Astrocyte (in vitro differentiated cells and primary cell): ENCODE results near the gene MLLT1. TPM values are rescaled to one million over a fixed set of nuclear protein-coding genes. Genes with fewer than 3 reads are reported as not detected.

Experiments
- DNase-seq: peaks from one replicate; pipeline ENCODE4 v3.0.0-alpha.2; 2010; ENCODE audit warnings: low read depth
- FAIRE-seq: peaks from 2 replicates; lab custom pipeline; 2011; peaks lifted over from hg19 to GRCh38; lab: Jason Lieb, UNC
- H2AFZ ChIP-seq: 2 replicates; pipeline ENCODE4 v1.6.0; 2012; ENCODE audit warnings: low read depth, low read length, inconsistent platforms
- H3K27ac ChIP-seq: 2 replicates; pipeline ENCODE4 v1.5.1; 2011; ENCODE audit warnings: low read depth, low read length, inconsistent platforms
- H3K27me3 ChIP-seq: 2 replicates; pipeline ENCODE4 v1.6.0; 2011; ENCODE audit warnings: low read length, inconsistent platforms; ENCODE audit not compliant: insufficient read depth
- H3K36me3 ChIP-seq: 2 replicates; pipeline ENCODE4 v1.5.1; 2011; ENCODE audit warnings: low read length, inconsistent platforms; ENCODE audit not compliant: insufficient read depth
- H3K4me1 ChIP-seq: 2 replicates; pipeline ENCODE4 v1.5.1; 2011; ENCODE audit warnings: low read length, inconsistent platforms; ENCODE audit not compliant: insufficient read depth
- H3K4me2 ChIP-seq: 2 replicates; pipeline ENCODE4 v1.6.0; 2012; ENCODE audit warnings: low read length, inconsistent platforms
- H3K4me3 ChIP-seq: 2 replicates; pipeline ENCODE4 v1.5.1; 2011; ENCODE audit warnings: low read depth, mild to moderate bottlenecking, low read length, inconsistent platforms; ENCODE audit not compliant: insufficient read depth
- H3K79me2 ChIP-seq: 2 replicates; pipeline ENCODE4 v1.6.0; 2012; ENCODE audit warnings: mild to moderate bottlenecking, low read length, inconsistent platforms; ENCODE audit not compliant: insufficient read depth
- H3K9ac ChIP-seq: 2 replicates; pipeline ENCODE4 v1.6.0; 2012; ENCODE audit warnings: mild to moderate bottlenecking, low read length, inconsistent platforms
- H3K9me3 ChIP-seq: 2 replicates; pipeline ENCODE4 v1.5.1; 2012; ENCODE audit warnings: low read depth, mild to moderate bottlenecking, low read length, inconsistent platforms; ENCODE audit not compliant: insufficient read depth
- H4K20me1 ChIP-seq: 2 replicates; pipeline ENCODE4 v1.6.0; 2012; ENCODE audit warnings: low read length, inconsistent platforms; ENCODE audit not compliant: insufficient read depth
- H3K27ac Mint-ChIP-seq: one replicate; pipeline ENCODE4 v1.8.0; 2021; ENCODE audit warnings: mild to moderate bottlenecking, mixed read lengths; ENCODE audit not compliant: unreplicated experiment
- H3K27me3 Mint-ChIP-seq: one replicate; pipeline ENCODE4 v1.8.0; 2021; ENCODE audit warnings: low read depth, mixed read lengths; ENCODE audit not compliant: unreplicated experiment
- H3K36me3 Mint-ChIP-seq: one replicate; pipeline ENCODE4 v1.8.0; 2021; ENCODE audit warnings: low read depth, mixed read lengths; ENCODE audit not compliant: unreplicated experiment
- H3K4me1 Mint-ChIP-seq: one replicate; pipeline ENCODE4 v1.8.0; 2021; ENCODE audit warnings: low read depth, mixed read lengths; ENCODE audit not compliant: unreplicated experiment
- H3K4me3 Mint-ChIP-seq: one replicate; pipeline ENCODE4 v1.8.0; 2021; ENCODE audit warnings: mild to moderate bottlenecking, moderate library complexity, mixed read lengths; ENCODE audit not compliant: unreplicated experiment
- H3K9me3 Mint-ChIP-seq: one replicate; pipeline ENCODE4 v1.8.0; 2021; ENCODE audit warnings: mild to moderate bottlenecking, mixed read lengths; ENCODE audit not compliant: unreplicated experiment
- CTCF ChIP-seq: IDR thresholded peaks from 2 replicates; pipeline ENCODE4 v1.5.1; 2011; ENCODE audit warnings: low read depth, mild to moderate bottlenecking, inconsistent platforms, low read length, moderate library complexity; ENCODE audit not compliant: insufficient read depth
- EZH2 ChIP-seq: IDR thresholded peaks from 2 replicates; pipeline ENCODE4 v1.6.1; 2012; ENCODE audit warnings: mild to moderate bottlenecking, low read length, inconsistent platforms; ENCODE audit not compliant: insufficient read depth
- total RNA-seq: library from RNA; stranded (reverse); gene quantifications from 2 replicates; pipeline ENCODE4 v1.2.1, GENCODE V29; 2021

MLLT1 gene
- total RNA-seq, 1 donor from 2014 or later, result 46.0 TPM

- Histone ChIP-seq H3K9ac (no peak overlapping the region), H3K4me2 (no peak overlapping the region), H3K4me1 (no peaks in the 10 kb centered on the region), H3K79me2 (peaks cover 87% of the 10 kb centered on the region), H3K27me3 (no peaks in the 10 kb centered on the region), H3K9me3 (no peaks in the 10 kb centered on the region), H3K36me3 (peaks cover 12% of the 10 kb centered on the region), H2AFZ (no peak overlapping the region), H3K27ac (no peak overlapping the region), H3K4me3 (no peak overlapping the region), H4K20me1 (peaks cover 79% of the 10 kb centered on the region)
- no peak for FAIRE-seq
- Mint-ChIP-seq H3K9me3 (no peaks in the 10 kb centered on the region), H3K4me3 (no peak overlapping the region), H3K36me3 (peaks cover 6% of the 10 kb centered on the region), H3K4me1 (peaks cover 4% of the 10 kb centered on the region), H3K27ac (no peak overlapping the region), H3K27me3 (no peaks in the 10 kb centered on the region)
- no peak for TF ChIP-seq CTCF
- no peak for TF ChIP-seq EZH2
- DNase-seq, result no peak
These were observed 17.9 kb downstream of the MLLT1 start for GRCh38 chr19:6261883-6262282.

GRCh38 chr19:6260912-6261650 is 18.7 kb downstream of the MLLT1 start:
- no peak overlapping the region for H3K27ac Mint-ChIP-seq
- peaks cover 4% of the 10 kb centered on the region for H3K4me1 Mint-ChIP-seq
- Histone ChIP-seq H3K79me2 (peaks cover 83% of the 10 kb centered on the region), H3K36me3 (peaks cover 12% of the 10 kb centered on the region), H3K9ac (no peak overlapping the region), H2AFZ (no peak overlapping the region), H3K4me1 (no peaks in the 10 kb centered on the region), H3K9me3 (no peaks in the 10 kb centered on the region), H3K27ac (no peak overlapping the region), H3K4me3 (no peak overlapping the region), H3K27me3 (no peaks in the 10 kb centered on the region), H4K20me1 (peaks cover 78% of the 10 kb centered on the region), H3K4me2 (no peak overlapping the region)
- DNase-seq, result no peak
- H3K4me3 Mint-ChIP-seq, result no peak overlapping the region
- no peaks in the 10 kb centered on the region for H3K27me3 Mint-ChIP-seq
- TF ChIP-seq EZH2 (no peak), CTCF (peak; percentile 34)
- FAIRE-seq, result no peak
- no peaks in the 10 kb centered on the region for H3K9me3 Mint-ChIP-seq
- peaks cover 6% of the 10 kb centered on the region for H3K36me3 Mint-ChIP-seq

- no peak for TF ChIP-seq EZH2
- TF ChIP-seq CTCF, result no peak
- Mint-ChIP-seq H3K4me1 (peaks cover 4% of the 10 kb centered on the region), H3K27ac (no peak overlapping the region), H3K36me3 (peaks cover 6% of the 10 kb centered on the region), H3K27me3 (no peaks in the 10 kb centered on the region), H3K9me3 (no peaks in the 10 kb centered on the region), H3K4me3 (no peak overlapping the region)
- no peak overlapping the region for H3K4me2 ChIP-seq
- H4K20me1 ChIP-seq, result peaks cover 85% of the 10 kb centered on the region
- peaks cover 80% of the 10 kb centered on the region for H3K79me2 ChIP-seq
- peaks cover 12% of the 10 kb centered on the region for H3K36me3 ChIP-seq
- no peaks in the 10 kb centered on the region for H3K27me3 ChIP-seq
- H3K4me3 ChIP-seq, result no peak overlapping the region
- H3K9me3 ChIP-seq, result no peaks in the 10 kb centered on the region
- no peak overlapping the region for H3K9ac ChIP-seq
- no peak overlapping the region for H2AFZ ChIP-seq
- no peak for FAIRE-seq
- no peaks in the 10 kb centered on the region for H3K4me1 ChIP-seq
- no peak for DNase-seq
- H3K27ac ChIP-seq, result no peak overlapping the region
These were observed 19.4 kb downstream of the MLLT1 start for GRCh38 chr19:6260376-6260775.
